MM.1S (cell line): Measurements from ENCODE around the gene UGT2B7.

ENCODE experiments used
- DNase-seq: peaks from one replicate; pipeline ENCODE4 v3.0.0-alpha.2; 2015
- H2AFZ ChIP-seq: fragments of 300-600 bp; sonication (generic); 2 replicates; pipeline ENCODE4 v1.6.0; 2016; ENCODE audit warnings: antibody characterized with exemption, low read length
- H3F3A ChIP-seq: fragments of 300-600 bp; sonication (generic); 2 replicates; pipeline ENCODE4 v1.6.1; 2016; ENCODE audit warnings: mild to moderate bottlenecking, antibody characterized with exemption, low read length, moderate library complexity, mixed read lengths; ENCODE audit not compliant: insufficient read depth
- H3K27ac ChIP-seq: fragments of 300-600 bp; sonication (generic); 2 replicates; pipeline ENCODE4 v1.5.1; 2016; ENCODE audit warnings: mild to moderate bottlenecking, low read length
- H3K27me3 ChIP-seq: fragments of 300-600 bp; sonication (generic); replicated peaks from 2 replicates; pipeline ENCODE4 v1.6.0; 2016; ENCODE audit warnings: low read length; ENCODE audit not compliant: insufficient read depth
- H3K36me3 ChIP-seq: fragments of 300-600 bp; sonication (generic); replicated peaks from 2 replicates; pipeline ENCODE4 v1.6.1; 2016; ENCODE audit warnings: mild to moderate bottlenecking, low read length, mixed read lengths; ENCODE audit not compliant: insufficient read depth
- H3K4me1 ChIP-seq: fragments of 300-600 bp; sonication (generic); 2 replicates; pipeline ENCODE4 v1.6.1; 2016; ENCODE audit warnings: low read length, mixed read lengths
- H3K4me2 ChIP-seq: fragments of 300-600 bp; sonication (generic); 2 replicates; pipeline ENCODE4 v1.6.0; 2016; ENCODE audit warnings: low read depth, low read length
- H3K4me3 ChIP-seq: fragments of 300-600 bp; sonication (generic); 2 replicates; pipeline ENCODE4 v1.5.1; 2016; ENCODE audit warnings: low read length, mixed read lengths
- H3K79me2 ChIP-seq: fragments of 300-600 bp; sonication (generic); 2 replicates; pipeline ENCODE4 v1.6.1; 2016; ENCODE audit warnings: mixed run types, low read length, mixed read lengths
- H3K9ac ChIP-seq: fragments of 300-600 bp; sonication (generic); 2 replicates; pipeline ENCODE4 v1.6.1; 2016; ENCODE audit warnings: low read length, mixed read lengths
- H3K9me2 ChIP-seq: fragments of 300-600 bp; sonication (generic); replicated peaks from 2 replicates; pipeline ENCODE4 v1.6.1; 2016; ENCODE audit warnings: mild to moderate bottlenecking, low read length, mixed read lengths; ENCODE audit not compliant: insufficient read depth
- H3K9me3 ChIP-seq: fragments of 300-600 bp; sonication (generic); replicated peaks from 2 replicates; pipeline ENCODE4 v1.6.1; 2016; ENCODE audit warnings: mild to moderate bottlenecking, low read length, mixed read lengths; ENCODE audit not compliant: insufficient read depth
- H4K20me1 ChIP-seq: fragments of 300-600 bp; sonication (generic); 2 replicates; pipeline ENCODE4 v1.6.1; 2016; ENCODE audit warnings: mild to moderate bottlenecking, low read length, moderate library complexity, mixed read lengths; ENCODE audit not compliant: insufficient read depth
- EZH2 ChIP-seq: fragments of 300-600 bp; sonication (generic); optimal IDR thresholded peaks from 2 replicates; pipeline ENCODE3; 2017; ENCODE audit warnings: low read depth, mild to moderate bottlenecking, antibody characterized with exemption, low read length, mixed read lengths
- EZH2phosphoT487 ChIP-seq: fragments of 300-600 bp; sonication (generic); IDR thresholded peaks from 2 replicates; pipeline ENCODE4 v1.6.1; 2018; ENCODE audit warnings: antibody characterized with exemption, low read length
- TF ChIP-seq, protein P1 (sequence below): fragments of 300-600 bp; sonication (generic); IDR thresholded peaks from 2 replicates; pipeline ENCODE4 v1.5.1; 2016; ENCODE audit warnings: antibody characterized with exemption, low read length, mixed read lengths

The UGT2B7 gene

DNA sequence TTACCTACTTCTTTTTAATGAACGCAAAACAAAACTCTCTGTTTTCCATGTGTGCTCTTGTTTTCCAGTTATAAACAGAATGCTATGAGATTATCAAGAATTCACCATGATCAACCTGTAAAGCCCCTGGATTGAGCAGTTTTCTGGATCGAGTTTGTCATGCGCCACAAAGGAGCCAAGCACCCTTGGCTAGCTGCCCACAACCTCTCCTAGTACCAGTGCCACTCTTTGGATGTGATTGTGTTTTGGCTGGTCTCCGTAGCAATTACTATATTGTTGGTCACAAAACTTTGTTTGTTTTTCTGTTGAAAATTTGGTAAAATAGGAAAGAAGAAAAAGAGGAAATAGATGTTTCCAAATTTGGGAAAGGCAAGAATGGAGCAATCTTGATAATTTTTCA lies 51.1 kb downstream of the UGT2B7 start:
- H3K79me2 ChIP-seq: no peaks in the 10 kb centered on the region
- H4K20me1 ChIP-seq: no peaks in the 10 kb centered on the region
- H3K4me2 ChIP-seq: no peak overlapping the region
- H3F3A ChIP-seq: no peaks in the 10 kb centered on the region
- no peak for DNase-seq
- no peak overlapping the region for H3K4me3 ChIP-seq
- no peak overlapping the region for H3K27ac ChIP-seq
- no peak overlapping the region for H2AFZ ChIP-seq
- no peaks in the 10 kb centered on the region for H3K9me3 ChIP-seq
- no peaks in the 10 kb centered on the region for H3K4me1 ChIP-seq
- no peaks in the 10 kb centered on the region for H3K9me2 ChIP-seq
- TF ChIP-seq EZH2phosphoT487 (no peak), EZH2 (no peak)
- TF ChIP-seq, protein P1, sequence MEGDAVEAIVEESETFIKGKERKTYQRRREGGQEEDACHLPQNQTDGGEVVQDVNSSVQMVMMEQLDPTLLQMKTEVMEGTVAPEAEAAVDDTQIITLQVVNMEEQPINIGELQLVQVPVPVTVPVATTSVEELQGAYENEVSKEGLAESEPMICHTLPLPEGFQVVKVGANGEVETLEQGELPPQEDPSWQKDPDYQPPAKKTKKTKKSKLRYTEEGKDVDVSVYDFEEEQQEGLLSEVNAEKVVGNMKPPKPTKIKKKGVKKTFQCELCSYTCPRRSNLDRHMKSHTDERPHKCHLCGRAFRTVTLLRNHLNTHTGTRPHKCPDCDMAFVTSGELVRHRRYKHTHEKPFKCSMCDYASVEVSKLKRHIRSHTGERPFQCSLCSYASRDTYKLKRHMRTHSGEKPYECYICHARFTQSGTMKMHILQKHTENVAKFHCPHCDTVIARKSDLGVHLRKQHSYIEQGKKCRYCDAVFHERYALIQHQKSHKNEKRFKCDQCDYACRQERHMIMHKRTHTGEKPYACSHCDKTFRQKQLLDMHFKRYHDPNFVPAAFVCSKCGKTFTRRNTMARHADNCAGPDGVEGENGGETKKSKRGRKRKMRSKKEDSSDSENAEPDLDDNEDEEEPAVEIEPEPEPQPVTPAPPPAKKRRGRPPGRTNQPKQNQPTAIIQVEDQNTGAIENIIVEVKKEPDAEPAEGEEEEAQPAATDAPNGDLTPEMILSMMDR: no peak
- no peaks in the 10 kb centered on the region for H3K36me3 ChIP-seq
- no peaks in the 10 kb centered on the region for H3K27me3 ChIP-seq
- no peak overlapping the region for H3K9ac ChIP-seq

DNA sequence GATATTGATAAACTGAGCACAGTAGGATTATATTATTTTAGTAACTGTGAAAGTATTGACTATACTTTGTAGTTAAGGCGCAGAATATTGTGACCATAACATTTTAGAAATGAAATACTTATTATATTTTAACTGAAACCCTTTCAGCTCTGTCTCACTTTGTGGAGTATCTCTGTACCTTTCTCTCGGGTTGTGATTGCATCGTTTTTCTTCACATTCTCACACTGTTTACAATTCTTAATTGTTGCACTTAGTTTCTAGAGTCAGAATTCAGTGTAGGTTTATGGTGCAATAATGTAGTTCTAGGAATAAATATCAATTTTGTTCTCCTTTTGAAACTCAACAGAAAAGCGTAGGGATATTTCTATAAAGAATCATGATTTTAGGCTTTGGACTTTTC lies 57.7 kb downstream of the UGT2B7 start:
- no peaks in the 10 kb centered on the region for H3K4me1 ChIP-seq
- H3K79me2 ChIP-seq: no peaks in the 10 kb centered on the region
- DNase-seq: no peak
- H3K27ac ChIP-seq: no peak overlapping the region
- H2AFZ ChIP-seq: no peak overlapping the region
- no peak for TF ChIP-seq EZH2phosphoT487
- TF ChIP-seq, protein P1: no peak
- TF ChIP-seq EZH2: no peak
- no peaks in the 10 kb centered on the region for H3F3A ChIP-seq
- no peaks in the 10 kb centered on the region for H3K36me3 ChIP-seq
- no peak overlapping the region for H3K9ac ChIP-seq
- no peaks in the 10 kb centered on the region for H4K20me1 ChIP-seq
- no peaks in the 10 kb centered on the region for H3K9me3 ChIP-seq
- H3K4me2 ChIP-seq: no peak overlapping the region
- H3K9me2 ChIP-seq: no peaks in the 10 kb centered on the region
- no peak overlapping the region for H3K4me3 ChIP-seq
- H3K27me3 ChIP-seq: no peaks in the 10 kb centered on the region

DNA sequence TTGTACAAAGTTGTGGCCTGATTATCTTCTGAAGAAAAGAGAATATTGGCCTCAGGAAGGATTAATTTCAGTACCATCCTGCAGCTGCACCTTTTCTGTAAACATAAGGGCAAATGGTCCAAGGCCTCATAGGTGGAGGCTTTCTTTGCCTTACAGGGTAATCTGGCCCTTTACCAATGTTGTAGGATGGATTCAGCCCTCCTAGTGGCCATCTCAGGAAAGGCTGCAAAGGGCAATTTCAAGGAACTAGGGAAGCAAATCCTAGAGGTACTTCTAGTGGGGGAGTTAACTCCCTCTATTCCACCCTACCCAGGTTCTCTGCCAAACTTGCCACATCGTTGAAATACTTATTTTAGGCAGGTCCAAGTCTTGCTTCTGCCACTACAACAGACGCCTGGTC lies 60.6 kb downstream of the UGT2B7 start:
- Histone ChIP-seq H4K20me1 (no peaks in the 10 kb centered on the region), H3K9ac (no peak overlapping the region), H3K4me3 (no peak overlapping the region), H2AFZ (no peak overlapping the region), H3F3A (no peaks in the 10 kb centered on the region), H3K27ac (no peak overlapping the region), H3K79me2 (no peaks in the 10 kb centered on the region), H3K36me3 (no peaks in the 10 kb centered on the region), H3K27me3 (no peaks in the 10 kb centered on the region), H3K4me1 (no peaks in the 10 kb centered on the region), H3K4me2 (no peak overlapping the region), H3K9me3 (no peaks in the 10 kb centered on the region), H3K9me2 (no peaks in the 10 kb centered on the region)
- TF ChIP-seq EZH2phosphoT487 (no peak), EZH2 (no peak)
- TF ChIP-seq, protein P1: peak; percentile 26
- no peak for DNase-seq
